IPS-NIHi7 (cell line): Measurements from ENCODE around the gene TRUB1.
"Not testable (repeated sequence)": the region's sequence is repeated elsewhere in the genome, so short reads cannot be mapped to it uniquely, and the experiment has no call there.

Source experiments
- DNase-seq: peaks from one replicate; pipeline ENCODE4 v3.0.0; 2012; ENCODE audit warnings: mixed read lengths; ENCODE audit errors: extremely low spot score

The TRUB1 gene

GRCh38 chr10:114937962-114938855 lies at the start of gene TRUB1:
Gene TRUB1 (plus strand): TSS chr10:114938195. CDS start chr10:114938254, 59 bp downstream.
- DNase-seq, result peak; percentile 92

DNA sequence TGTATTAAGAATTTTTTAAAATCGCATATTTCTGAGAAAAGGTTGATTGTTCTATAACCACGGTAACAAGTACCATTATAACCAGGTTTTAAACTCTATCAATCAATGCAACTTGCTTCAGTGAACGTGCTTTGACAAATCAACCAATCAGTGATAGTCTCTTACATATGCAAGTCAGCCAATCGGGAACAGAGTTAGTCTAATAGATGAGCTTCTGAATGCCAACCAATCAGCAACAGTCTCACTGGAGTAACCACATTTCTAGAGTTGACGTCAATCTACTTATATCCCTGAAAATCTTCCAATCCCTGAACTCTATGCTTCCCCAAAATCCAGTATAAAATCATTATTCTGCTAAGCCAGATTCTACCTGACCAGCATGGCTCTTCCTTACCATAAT lies 44.7 kb upstream of the TRUB1 start:
- DNase-seq, result no peak

GRCh38 chr10:114894911-114895310 lies 43.1 kb upstream of the TRUB1 start:
- no peak for DNase-seq

- not testable (repeated sequence) for DNase-seq
Observed at GRCh38 chr10:114897011-114897410, 41.0 kb upstream of the TRUB1 start.

- DNase-seq, result no peak
Observed at GRCh38 chr10:114897593-114897992, 40.4 kb upstream of the TRUB1 start.

DNA sequence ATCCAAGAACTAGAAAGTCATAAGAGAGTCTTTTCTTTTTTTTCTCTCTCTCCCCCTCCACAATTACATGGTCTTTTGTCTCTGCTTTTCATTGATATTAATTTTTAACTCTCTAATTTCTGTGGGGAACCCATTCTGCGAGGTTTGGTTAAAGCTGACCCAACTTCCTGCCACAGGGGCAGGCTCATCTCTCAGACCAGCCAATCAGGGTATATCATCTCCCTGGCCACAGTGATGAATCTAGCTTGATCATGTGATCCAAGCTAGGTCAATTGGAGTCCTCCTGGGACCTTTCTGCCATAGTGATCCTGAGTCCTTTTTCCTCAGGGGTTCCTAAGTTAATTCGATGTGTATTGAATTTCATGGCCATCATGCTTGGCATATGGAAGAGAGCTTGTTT lies 38.0 kb upstream of the TRUB1 start:
- no peak for DNase-seq

GRCh38 chr10:114900658-114901057 lies 37.3 kb upstream of the TRUB1 start:
- DNase-seq, result no peak

- no peak for DNase-seq
Observed at GRCh38 chr10:114902151-114902550, 35.8 kb upstream of the TRUB1 start.

DNA sequence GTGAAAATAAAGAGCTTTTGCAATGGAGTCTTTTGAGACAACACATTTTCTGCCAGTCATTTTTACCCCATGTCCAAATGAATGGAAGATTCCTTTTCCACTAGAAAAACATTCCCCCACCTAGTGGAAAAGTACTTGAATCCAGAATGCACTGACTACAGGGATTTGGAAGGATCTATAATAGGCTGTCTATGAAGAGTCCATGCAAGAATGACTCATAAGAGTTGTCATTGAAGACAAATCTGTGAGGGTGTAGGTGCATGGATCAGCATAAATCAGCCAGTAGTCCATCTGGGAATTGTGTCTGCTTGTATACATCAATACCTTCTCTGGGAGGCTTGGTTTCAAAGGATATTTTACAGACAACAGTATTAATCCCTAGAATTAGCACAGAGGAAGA lies 32.5 kb upstream of the TRUB1 start:
- no peak for DNase-seq

GRCh38 chr10:114906981-114907380 lies 31.0 kb upstream of the TRUB1 start:
- no peak for DNase-seq

GRCh38 chr10:114908896-114909295 lies 29.1 kb upstream of the TRUB1 start:
- no peak for DNase-seq

- DNase-seq, result no peak
Observed at GRCh38 chr10:114911052-114911711, 26.8 kb upstream of the TRUB1 start.

GRCh38 chr10:114911801-114912469 lies 26.1 kb upstream of the TRUB1 start:
- no peak for DNase-seq

DNA sequence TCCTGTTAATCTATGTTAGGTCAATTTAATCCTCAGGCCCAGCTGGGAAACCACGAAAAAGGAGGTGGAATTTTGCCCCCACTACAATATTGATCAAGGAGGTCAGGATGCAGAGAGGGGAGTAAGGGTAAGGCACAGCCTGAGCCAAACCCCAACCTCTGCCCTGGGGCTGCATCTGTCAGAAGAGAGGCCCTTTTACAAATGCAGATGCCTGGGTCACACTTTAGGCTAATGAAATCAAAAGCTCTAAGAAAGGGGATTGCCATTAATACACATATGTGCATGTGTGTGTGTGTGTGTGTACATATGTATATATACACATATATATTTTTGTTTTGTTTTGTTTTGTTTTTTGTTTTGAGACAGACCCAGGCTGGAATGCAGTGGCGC lies 25.5 kb upstream of the TRUB1 start:
- DNase-seq, result no peak

DNA sequence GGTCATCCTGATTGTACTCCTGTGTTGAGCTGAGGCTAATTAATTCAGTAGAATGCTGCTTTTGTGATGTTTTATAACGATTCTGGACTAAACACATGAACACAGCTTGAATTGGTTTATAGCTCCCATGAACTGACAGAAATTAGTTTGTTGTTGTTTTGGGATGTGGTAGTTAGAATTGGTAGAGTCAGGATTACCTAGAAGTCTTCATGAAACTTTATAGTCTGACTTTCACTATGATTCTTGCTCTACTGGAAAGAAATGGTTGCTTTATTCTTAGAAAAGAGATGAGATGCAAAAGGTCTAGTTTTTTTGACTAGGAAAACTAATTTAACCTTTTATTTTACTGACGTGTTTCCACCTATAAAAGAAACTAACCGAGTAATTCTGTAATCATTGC lies 23.4 kb upstream of the TRUB1 start:
- no peak for DNase-seq

- no peak for DNase-seq
Observed at GRCh38 chr10:114915294-114915693, 22.7 kb upstream of the TRUB1 start.

DNA sequence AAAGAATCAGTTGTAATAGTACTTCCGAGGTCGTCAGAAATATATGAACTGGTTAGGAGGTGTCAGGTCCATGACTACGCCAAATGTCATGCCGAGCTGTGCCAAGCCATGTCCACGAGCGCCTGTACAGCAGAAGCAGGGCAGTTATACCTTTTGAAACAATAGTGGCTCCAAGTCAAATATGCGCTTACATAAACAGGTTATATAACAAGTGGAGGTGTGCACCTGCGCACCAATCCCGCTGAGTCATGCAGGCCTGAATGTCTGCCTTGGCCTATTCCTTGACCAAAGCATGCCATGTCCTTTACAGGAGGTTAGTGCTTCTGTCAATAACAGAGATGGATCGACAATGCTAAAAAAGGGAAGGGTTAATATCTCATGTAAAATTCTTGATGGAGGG lies 21.3 kb upstream of the TRUB1 start:
- no peak for DNase-seq

GRCh38 chr10:114917459-114917858 lies 20.5 kb upstream of the TRUB1 start:
- no peak for DNase-seq

DNA sequence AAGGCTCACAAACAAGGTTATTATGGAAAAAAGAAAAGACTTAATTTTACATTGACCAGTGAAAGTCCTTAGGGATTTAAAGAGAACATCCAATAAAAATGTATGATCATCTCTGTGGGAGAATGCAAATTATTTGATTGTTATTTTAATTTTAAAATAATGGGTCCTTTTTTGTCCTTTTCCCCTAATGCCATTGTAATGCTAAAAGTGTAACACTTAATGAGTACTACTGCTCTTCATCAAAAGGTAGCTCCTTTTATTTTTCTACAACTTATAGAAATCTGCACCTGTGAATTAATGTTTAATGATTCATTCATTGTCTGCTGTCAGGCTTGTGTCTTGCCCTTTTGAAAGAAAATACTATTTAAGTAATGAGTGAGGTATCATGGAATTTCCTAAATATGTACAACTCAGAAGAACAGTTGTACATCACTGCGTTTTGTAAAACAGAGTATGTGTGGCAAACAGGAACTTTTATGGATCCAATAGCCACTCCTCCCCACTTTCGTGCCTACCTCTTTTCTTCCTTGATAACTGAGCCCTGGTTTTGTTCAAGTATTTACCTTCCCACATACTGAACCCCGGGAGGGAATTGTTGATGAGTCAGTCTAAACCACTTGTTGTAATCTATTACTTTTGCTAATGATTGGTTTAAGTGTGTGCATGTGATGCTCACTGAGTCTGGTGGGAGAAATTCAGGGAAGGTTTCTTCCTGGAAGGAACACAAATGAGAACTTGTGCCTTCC lies 19.9 kb upstream of the TRUB1 start:
- DNase-seq, result peak; percentile 30

DNA sequence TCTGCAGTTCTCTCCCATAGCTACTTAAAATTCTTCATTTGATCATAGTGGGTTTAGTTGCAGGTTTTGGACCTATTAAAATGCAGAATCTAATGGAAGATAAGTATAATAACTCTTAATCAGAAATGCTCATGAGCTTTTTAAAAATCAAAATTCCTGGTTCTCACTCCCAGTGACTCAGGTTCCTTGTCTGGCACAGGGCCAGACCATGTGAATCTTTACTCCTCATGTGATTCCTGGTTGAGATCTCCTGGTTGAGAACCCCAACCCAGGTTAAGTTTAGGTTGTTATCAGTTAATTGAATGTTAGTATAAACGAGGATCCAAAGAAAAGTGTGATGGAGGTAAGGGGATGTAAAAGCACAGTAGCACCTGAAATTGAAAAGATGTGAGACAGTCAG lies 17.5 kb upstream of the TRUB1 start:
- no peak for DNase-seq

- no peak for DNase-seq
Observed at GRCh38 chr10:114922003-114922402, 16.0 kb upstream of the TRUB1 start.

GRCh38 chr10:114923551-114923950 lies 14.4 kb upstream of the TRUB1 start:
- DNase-seq, result no peak
